NCI-H345 treated with DMSO at 0.1 percent for 48 hours (cell line): ENCODE measurements around the gene SLC30A1.

Experiments
- DNase-seq: peaks from one replicate; lab custom pipeline; 2025; ENCODE audit not compliant: unreplicated experiment; lab: John Stamatoyannopoulos, UW

SLC30A1 gene

GRCh38 chr1:211607754-211608473 lies 29.0 kb upstream of the SLC30A1 start:
- DNase-seq: no peak

DNA sequence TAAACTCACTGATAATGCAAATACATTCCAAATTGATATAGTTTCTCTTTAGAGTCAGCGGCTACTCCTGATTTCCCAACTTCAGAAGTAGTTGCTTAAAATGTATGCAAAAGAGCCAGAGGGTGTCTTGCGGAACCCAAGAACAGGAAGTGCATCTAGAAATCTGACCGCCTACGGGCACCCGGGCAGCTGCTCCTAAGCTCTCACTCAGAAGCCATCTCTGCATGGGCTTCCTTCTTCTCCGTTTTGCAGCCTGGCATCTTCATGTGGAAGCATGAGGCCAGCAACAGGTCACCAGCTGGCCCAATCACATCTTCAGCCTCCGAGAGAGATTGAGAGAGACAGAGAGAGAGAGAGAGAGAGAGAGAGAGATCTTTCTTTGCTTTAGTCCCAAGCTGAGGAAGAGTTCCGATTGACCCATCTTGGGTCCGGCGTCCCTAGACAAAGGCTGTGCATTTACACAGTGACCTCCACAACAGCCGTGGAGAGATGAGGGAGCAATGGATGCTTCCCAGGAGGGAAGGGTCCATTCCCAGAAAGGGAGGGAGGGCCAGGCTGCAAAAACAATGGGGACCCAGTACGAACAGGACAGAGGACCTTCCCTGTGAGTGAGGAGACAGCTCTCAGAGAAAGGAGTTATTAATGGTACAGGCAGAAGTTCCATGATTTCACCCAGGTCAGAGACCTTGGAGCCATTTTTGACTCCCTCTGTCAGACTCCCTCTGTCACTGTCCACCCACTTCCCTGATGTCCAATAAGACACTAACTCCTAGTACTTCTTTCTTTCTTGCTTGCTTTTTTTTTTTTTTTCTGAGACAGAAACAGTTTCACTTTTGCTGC lies 28.2 kb upstream of the SLC30A1 start:
- no peak for DNase-seq

GRCh38 chr1:211606332-211606913 lies 27.5 kb upstream of the SLC30A1 start:
- DNase-seq: no peak

GRCh38 chr1:211605603-211606331 lies 26.8 kb upstream of the SLC30A1 start:
- DNase-seq: no peak

DNA sequence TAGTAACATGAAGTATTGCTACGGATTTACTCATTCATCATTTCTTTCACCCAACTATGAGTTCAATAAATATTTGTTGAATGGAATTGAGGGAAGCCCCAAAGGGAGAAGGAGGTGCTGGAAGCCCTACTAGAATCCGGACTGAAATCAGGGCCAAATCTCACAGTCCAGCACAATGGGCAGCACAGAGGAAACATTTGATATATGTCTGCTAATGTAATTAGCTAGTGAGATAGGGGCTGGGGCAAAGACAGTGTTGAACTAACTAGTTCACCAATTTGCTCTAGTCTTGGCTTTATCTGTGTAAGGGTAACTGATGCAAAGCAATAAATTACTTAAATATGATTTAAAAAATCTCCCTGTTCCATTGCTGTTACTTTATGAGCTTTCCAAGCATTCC lies 26.1 kb upstream of the SLC30A1 start:
- DNase-seq: no peak

DNA sequence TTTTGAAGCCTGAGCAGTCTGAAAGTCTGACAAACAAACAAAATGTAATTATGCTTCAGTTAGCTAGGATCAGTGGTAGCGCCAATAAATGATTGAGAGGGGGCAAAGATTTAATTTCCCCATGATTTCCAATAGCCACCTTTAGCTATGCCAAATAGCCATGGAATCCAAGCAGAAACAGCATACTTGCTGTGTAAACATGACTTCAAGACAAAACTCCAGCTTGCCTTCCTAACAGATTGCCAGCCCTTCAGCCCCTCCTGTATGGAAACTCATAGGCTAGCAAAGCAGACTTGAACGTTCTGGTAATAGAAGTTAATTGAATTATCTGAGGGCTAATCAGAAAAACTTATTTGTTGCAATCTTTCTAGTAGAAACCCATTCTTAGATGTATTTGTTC lies 25.6 kb upstream of the SLC30A1 start:
- DNase-seq: no peak

DNA sequence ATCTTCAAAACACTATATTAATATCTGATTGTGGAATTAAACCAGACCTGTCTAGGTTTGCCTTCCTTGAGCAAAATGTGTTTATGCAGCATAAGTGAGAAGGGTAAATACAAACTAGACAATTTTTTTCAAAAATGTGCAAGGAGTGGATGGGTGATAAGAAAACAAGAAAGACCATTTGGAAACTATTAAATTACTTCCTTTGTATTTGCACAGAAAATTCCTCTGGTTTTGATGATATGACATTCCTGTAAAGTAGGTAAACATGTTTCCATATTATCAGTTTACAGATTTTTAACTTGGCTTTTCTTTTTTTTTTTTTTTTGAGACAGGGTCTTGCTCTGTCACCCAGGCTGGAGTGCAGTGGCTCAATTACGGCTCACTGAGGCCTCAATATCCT lies 24.8 kb upstream of the SLC30A1 start:
- DNase-seq: no peak

- no peak for DNase-seq
Measured at GRCh38 chr1:211603191-211603701, 24.3 kb upstream of the SLC30A1 start.

- DNase-seq: no peak
Measured at GRCh38 chr1:211601982-211602670, 23.2 kb upstream of the SLC30A1 start.

GRCh38 chr1:211601159-211601558 lies 22.2 kb upstream of the SLC30A1 start:
- no peak for DNase-seq

DNA sequence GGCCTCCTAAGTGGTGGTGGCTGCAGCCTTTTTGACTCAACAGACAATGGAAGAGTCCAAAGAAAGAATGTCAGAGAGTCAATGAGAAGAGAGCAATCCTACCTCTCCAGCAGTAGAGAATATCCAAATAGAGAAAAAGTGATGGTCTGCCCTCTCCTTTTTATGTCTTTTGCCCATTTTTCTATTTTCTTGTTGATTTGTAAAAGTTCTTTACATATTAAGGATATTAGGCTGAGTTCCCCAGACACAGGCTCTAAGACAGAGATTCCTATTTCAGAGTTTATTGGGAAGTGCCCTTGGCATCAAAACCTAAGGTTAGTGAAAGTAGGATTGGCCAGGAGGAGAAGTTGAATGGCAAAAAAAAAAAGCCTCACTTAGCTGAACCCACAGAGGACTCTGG lies 20.3 kb upstream of the SLC30A1 start:
- DNase-seq: no peak

- no peak for DNase-seq
Measured at GRCh38 chr1:211598514-211598913, 19.6 kb upstream of the SLC30A1 start.

GRCh38 chr1:211596418-211597181 lies 17.6 kb upstream of the SLC30A1 start:
- DNase-seq: no peak

- no peak for DNase-seq
Measured at GRCh38 chr1:211595419-211595818, 16.5 kb upstream of the SLC30A1 start.

GRCh38 chr1:211591980-211592493 lies 13.1 kb upstream of the SLC30A1 start:
- no peak for DNase-seq

DNA sequence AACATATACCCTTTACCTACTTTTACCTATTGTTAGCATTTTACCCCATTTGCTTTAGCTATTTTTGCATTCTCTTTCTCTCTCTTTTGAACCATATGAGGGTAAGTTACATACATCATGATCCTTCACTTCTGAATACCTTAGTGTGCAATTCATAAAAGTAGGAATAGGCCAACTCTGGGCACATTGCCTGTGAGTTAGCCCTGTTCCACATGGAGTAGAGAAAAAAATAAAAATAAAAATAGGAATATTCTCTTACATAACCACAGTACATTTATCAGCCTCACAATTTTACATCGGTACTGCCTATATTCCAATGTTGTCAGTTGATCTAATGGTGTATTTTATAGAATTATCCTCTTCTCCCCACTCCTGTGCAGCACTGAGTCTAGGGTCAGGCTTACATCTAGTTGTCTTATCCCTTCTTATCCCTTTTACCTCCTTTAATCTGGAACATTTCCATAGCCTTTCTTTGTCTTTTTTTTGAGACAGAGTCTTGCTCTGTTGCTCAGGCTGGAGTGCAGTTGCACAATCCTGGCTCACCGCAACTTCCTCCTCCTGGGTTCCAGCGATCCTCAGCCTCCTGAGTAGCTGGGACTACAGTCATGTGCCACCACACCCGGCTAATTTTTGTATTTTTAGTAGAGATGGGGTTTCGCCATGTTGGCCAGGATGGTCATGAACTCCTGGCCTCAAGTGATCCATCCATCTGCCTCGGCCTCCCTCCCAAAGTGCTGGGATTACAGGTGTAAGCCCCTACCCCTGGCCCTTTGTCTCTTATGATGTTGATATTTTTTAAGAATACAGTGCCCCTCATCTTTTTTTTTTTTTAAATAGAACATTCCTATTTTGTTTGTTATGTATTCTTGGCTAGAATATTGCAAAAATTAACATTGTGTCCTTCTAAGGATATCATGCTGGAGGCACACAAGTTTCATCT lies 11.1 kb upstream of the SLC30A1 start:
- DNase-seq: no peak

GRCh38 chr1:211588711-211589110 lies 9.8 kb upstream of the SLC30A1 start:
- DNase-seq: no peak

DNA sequence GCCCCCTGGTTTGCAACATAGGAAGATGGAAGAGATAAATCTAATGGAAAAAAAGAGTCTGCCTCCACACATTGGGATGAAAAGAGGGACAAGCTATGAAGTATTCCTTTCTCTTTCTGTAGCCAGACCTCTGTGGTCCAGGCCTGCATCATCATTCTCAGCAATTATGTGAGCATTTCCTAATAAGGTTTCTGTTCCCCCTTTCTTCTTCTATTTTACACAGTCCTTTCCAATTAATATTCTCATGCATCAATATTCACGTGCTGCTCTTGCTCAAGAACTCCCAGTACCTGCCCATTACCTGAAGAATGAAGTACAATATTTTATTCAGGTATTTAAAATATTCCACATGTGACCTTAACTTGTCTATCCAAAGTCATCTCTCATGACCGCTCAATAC lies 8.2 kb upstream of the SLC30A1 start:
- no peak for DNase-seq

GRCh38 chr1:211586538-211586937 lies 7.6 kb upstream of the SLC30A1 start:
- no peak for DNase-seq
